SHP77 (cell line): ENCODE data around the gene TMEM183A.
"Not testable (repeated sequence)": the region's sequence is repeated elsewhere in the genome, so short reads cannot be mapped to it uniquely, and the experiment has no call there.

ENCODE experiments used
- DNase-seq, 2 experiments: peaks; one replicate each; lab custom pipeline; 2025; lab: John Stamatoyannopoulos, UW

Gene TMEM183A

GRCh38 chr1:203006948-203007871 lies at the start of gene TMEM183A:
Gene TMEM183A, plus strand, starts transcription at chr1:203007374. Its CDS starts 92 bp downstream, at chr1:203007466.
- peak; percentile 97 for DNase-seq

GRCh38 chr1:202957733-202958543 lies 49.2 kb upstream of the TMEM183A start, which contains the start of gene ADIPOR1:
Gene ADIPOR1, minus strand, starts transcription at chr1:202958312. Its CDS starts 7,242 bp downstream, at chr1:202951070.
- DNase-seq, result peak; percentile 74 to 86

- peak in 1 of 2 experiments; percentile 26 for DNase-seq
Measured at GRCh38 chr1:202958544-202959275, 48.5 kb upstream of the TMEM183A start.

GRCh38 chr1:202959276-202959620 lies 47.9 kb upstream of the TMEM183A start:
- DNase-seq, result peak; percentile 7 to 10

GRCh38 chr1:202961220-202961880 lies 45.8 kb upstream of the TMEM183A start:
- DNase-seq, result no peak

GRCh38 chr1:202964791-202965410 lies 42.3 kb upstream of the TMEM183A start:
- DNase-seq, result peak; percentile 89 to 91

GRCh38 chr1:202965422-202965821 lies 41.8 kb upstream of the TMEM183A start:
- DNase-seq, result no peak

GRCh38 chr1:202966006-202966898 lies 40.9 kb upstream of the TMEM183A start:
- no peak for DNase-seq

- DNase-seq, result peak in 1 of 2 experiments; percentile 23
Measured at GRCh38 chr1:202967684-202968281, 39.4 kb upstream of the TMEM183A start.

GRCh38 chr1:202968351-202968750 lies 38.8 kb upstream of the TMEM183A start:
- DNase-seq, result no peak

GRCh38 chr1:202968895-202969295 lies 38.3 kb upstream of the TMEM183A start:
- peak; percentile 65 to 74 for DNase-seq

GRCh38 chr1:202972046-202972445 lies 35.1 kb upstream of the TMEM183A start:
- DNase-seq, result no peak

GRCh38 chr1:202974856-202975255 lies 32.3 kb upstream of the TMEM183A start:
- no peak for DNase-seq

- no peak for DNase-seq
Measured at GRCh38 chr1:202976633-202977032, 30.5 kb upstream of the TMEM183A start.

GRCh38 chr1:202979459-202979858 lies 27.7 kb upstream of the TMEM183A start:
- no peak for DNase-seq

GRCh38 chr1:202981939-202982338 lies 25.2 kb upstream of the TMEM183A start:
- DNase-seq, result no peak

GRCh38 chr1:202982715-202983430 lies 24.3 kb upstream of the TMEM183A start:
- no peak for DNase-seq

- not testable (repeated sequence) for DNase-seq
Measured at GRCh38 chr1:202986120-202986519, 21.1 kb upstream of the TMEM183A start.

- no peak for DNase-seq
Measured at GRCh38 chr1:202987255-202987654, 19.9 kb upstream of the TMEM183A start.
